Lung (tissue), 12 donors: ENCODE measurements around the gene NCOA1. TPM values are rescaled to one million over a fixed set of nuclear protein-coding genes. Genes with fewer than 3 reads are reported as not detected.

Experiments
- ATAC-seq: fragments of 200-7000 bp; cut with Tn5 transposase; one replicate; pipeline ENCODE4 v1.9.1; 2020; ENCODE audit warnings: moderate number of reproducible peaks; ENCODE audit not compliant: insufficient read depth, low FRiP score
- DNase-seq, 3 donors: peaks; one replicate each; pipeline ENCODE4 v3.0.0-alpha.2; 2013 to 2017
- H3K27ac ChIP-seq, 2 donors: one replicate each; pipeline ENCODE4 v1.5.1; 2013; ENCODE audit warnings: mild to moderate bottlenecking in 2 of 2, moderate library complexity in 2 of 2, control low read depth in 1 of 2, inconsistent platforms in 1 of 2, low read depth in 1 of 2, low read length in 1 of 2
- H3K27me3 ChIP-seq, 3 donors: one replicate each; pipeline ENCODE4 v1.5.1; 2013; ENCODE audit warnings: low read length in 2 of 3; ENCODE audit not compliant: control insufficient read depth in 3 of 3, insufficient read depth in 3 of 3
- H3K36me3 ChIP-seq, 4 donors: one replicate each; pipeline ENCODE4 v1.5.1; 2013; ENCODE audit warnings: low read length in 4 of 4, mild to moderate bottlenecking in 1 of 4, moderate library complexity in 1 of 4; ENCODE audit not compliant: control insufficient read depth in 4 of 4, insufficient read depth in 4 of 4
- H3K4me1 ChIP-seq, 5 donors: one replicate each; pipeline ENCODE4 v1.5.1; 2013; ENCODE audit warnings: low read length in 5 of 5, mild to moderate bottlenecking in 2 of 5, moderate library complexity in 1 of 5; ENCODE audit not compliant: control insufficient read depth in 5 of 5, insufficient read depth in 5 of 5
- H3K4me3 ChIP-seq: one replicate; pipeline ENCODE4 v1.5.1; 2013; ENCODE audit warnings: mild to moderate bottlenecking, control low read depth, moderate library complexity
- H3K9ac ChIP-seq, 2 donors: one replicate each; pipeline ENCODE4 v1.5.1; 2013; ENCODE audit warnings: low read length in 2 of 2, control low read depth in 1 of 2; ENCODE audit not compliant: insufficient read depth in 1 of 2
- H3K9me3 ChIP-seq, 4 donors: one replicate each; pipeline ENCODE4 v1.5.1; 2013; ENCODE audit warnings: low read length in 3 of 4, mild to moderate bottlenecking in 1 of 4, moderate library complexity in 1 of 4; ENCODE audit not compliant: control insufficient read depth in 4 of 4, insufficient read depth in 3 of 4
- WGBS, 2 donors: extraction: QIAGEN DNeasy Blood & Tissue Kit; methylation state at CpG; one replicate each; pipeline ENCODE4 v1.1.7; 2013; 5-methylcytosine and 5-hydroxymethylcytosine counted together
- polyA plus RNA-seq, 2 donors: library from polyadenylated mRNA; stranded (reverse); fragments of 200-250 nt; gene quantifications; one replicate each; pipeline ENCODE4 v1.2.1, GENCODE V29; 2013
- total RNA-seq, 2 donors: library from RNA; depleted of rRNA in 1 of 2; stranded (reverse); fragments of >200 nt in 1 of 2; gene quantifications; one replicate each; pipeline ENCODE4 v1.2.1, GENCODE V29; 2014 to 2021
- TF ChIP-seq, protein P1 (sequence below): IDR thresholded peaks from 2 replicates; pipeline ENCODE4 v1.5.1; 2012; ENCODE audit warnings: mild to moderate bottlenecking; ENCODE audit errors: control extremely low read depth, extremely low read depth
- donor health status: control.
- donor health status: control.
- donor health status: Bipolar disorder and iron deficiency.
- donor health status: healthy.
- donor health status: DM: yes; HTN: yes; CAD: no.

The NCOA1 gene
- total and polyA plus RNA-seq, 4 donors = 8.3 to 123 (median 27.3) TPM

DNA sequence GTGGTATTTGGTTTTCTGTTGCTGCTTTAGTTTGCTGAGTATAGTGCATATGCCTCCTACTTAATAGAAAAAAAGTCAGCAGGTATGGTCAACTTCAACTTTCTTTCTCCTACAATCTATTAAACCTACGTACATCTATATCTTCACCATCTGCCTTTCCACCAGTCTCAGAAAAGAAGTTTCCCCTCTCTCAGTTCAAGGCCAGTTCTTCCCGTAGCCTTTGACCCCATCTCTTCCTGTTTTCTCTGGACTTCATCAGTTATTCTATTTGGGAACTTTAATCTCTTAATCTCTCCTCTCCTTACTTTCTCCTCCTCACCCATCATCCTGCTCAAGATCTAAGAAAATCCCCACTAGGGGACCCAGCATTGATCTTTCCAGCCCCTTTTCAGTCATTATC is 296.5 kb downstream of the NCOA1 start:
- WGBS, 2 donors = 70 to 77% methylated on average over 2 of the region's 2 CpGs

DNA sequence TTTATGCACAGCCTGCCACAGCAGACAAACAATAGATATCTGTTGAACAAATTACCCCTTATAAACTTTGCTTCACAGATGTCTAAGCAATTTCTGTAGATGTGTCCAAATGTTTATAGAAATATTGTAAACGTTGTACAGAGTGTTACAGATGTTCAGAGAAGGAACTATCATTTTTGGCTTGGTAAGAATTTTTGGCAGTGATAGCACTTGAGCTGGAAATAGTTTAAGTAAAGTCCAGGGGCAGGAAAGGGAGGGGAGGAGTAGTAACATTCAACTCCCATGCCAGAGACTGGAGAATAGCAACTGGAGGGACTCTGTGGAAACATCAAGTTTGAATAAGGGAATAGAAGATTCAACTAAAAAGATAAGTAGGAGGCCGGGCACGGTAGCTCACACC is 297.8 kb downstream of the NCOA1 start:
- no peak overlapping the region for H3K27ac ChIP-seq
- no peak for ATAC-seq
- H3K36me3 ChIP-seq = no peaks in the 10 kb centered on the region
- no peak overlapping the region for H3K9ac ChIP-seq
- H3K27me3 ChIP-seq = no peaks in the 10 kb centered on the region
- WGBS, 2 donors = 65 to 67% methylated on average over 3 of the region's 3 CpGs
- DNase-seq = peak in 2 of 3 donors; percentile 58 to 59
- TF ChIP-seq, protein P1, sequence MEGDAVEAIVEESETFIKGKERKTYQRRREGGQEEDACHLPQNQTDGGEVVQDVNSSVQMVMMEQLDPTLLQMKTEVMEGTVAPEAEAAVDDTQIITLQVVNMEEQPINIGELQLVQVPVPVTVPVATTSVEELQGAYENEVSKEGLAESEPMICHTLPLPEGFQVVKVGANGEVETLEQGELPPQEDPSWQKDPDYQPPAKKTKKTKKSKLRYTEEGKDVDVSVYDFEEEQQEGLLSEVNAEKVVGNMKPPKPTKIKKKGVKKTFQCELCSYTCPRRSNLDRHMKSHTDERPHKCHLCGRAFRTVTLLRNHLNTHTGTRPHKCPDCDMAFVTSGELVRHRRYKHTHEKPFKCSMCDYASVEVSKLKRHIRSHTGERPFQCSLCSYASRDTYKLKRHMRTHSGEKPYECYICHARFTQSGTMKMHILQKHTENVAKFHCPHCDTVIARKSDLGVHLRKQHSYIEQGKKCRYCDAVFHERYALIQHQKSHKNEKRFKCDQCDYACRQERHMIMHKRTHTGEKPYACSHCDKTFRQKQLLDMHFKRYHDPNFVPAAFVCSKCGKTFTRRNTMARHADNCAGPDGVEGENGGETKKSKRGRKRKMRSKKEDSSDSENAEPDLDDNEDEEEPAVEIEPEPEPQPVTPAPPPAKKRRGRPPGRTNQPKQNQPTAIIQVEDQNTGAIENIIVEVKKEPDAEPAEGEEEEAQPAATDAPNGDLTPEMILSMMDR = no peak
- no peaks in the 10 kb centered on the region for H3K9me3 ChIP-seq
- no peak overlapping the region for H3K4me3 ChIP-seq
- peaks cover 0 to 14% (median 5%) of the 10 kb centered on the region in 5 donors for H3K4me1 ChIP-seq

More for the DNA sequence above, 296.5 kb downstream of the NCOA1 start:
- no peak for DNase-seq
- Histone ChIP-seq H3K4me1 (peaks cover 0 to 11% (median 3%) of the 10 kb centered on the region in 5 donors), H3K4me3 (no peak overlapping the region), H3K9ac (no peak overlapping the region), H3K36me3 (no peaks in the 10 kb centered on the region), H3K27me3 (no peaks in the 10 kb centered on the region), H3K9me3 (no peaks in the 10 kb centered on the region), H3K27ac (no peak overlapping the region)
- TF ChIP-seq, protein P1 = no peak
- ATAC-seq = no peak

DNA sequence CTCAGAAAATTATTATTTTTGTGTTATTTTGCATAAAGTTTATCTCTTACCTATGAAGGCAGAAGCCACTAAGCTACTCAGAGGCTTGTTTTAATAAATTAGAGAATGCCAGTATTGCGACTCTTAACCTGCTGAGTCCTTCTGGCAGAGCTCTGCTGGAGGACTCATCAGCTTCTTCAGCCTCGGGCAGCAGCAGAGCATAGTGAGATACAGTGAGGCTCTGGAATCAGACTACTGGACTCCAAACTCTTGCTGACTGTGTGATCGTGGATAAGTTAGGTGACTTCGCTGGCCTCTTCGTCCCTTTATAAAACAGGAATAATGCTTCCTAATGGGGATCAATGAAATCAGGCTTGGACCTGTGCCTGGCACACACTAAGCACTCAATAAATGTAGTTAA is 300.4 kb downstream of the NCOA1 start:
- no peak overlapping the region for H3K9ac ChIP-seq
- WGBS, 2 donors = 95 to 97% methylated on average over 5 of the region's 5 CpGs
- H3K36me3 ChIP-seq = no peaks in the 10 kb centered on the region
- TF ChIP-seq, protein P1 = no peak
- H3K27ac ChIP-seq = no peak overlapping the region
- peaks cover 0 to 29% (median 6%) of the 10 kb centered on the region in 5 donors for H3K4me1 ChIP-seq
- no peaks in the 10 kb centered on the region for H3K9me3 ChIP-seq
- ATAC-seq (no peak), DNase-seq (no peak)
- no peak overlapping the region for H3K4me3 ChIP-seq
- H3K27me3 ChIP-seq = no peaks in the 10 kb centered on the region

DNA sequence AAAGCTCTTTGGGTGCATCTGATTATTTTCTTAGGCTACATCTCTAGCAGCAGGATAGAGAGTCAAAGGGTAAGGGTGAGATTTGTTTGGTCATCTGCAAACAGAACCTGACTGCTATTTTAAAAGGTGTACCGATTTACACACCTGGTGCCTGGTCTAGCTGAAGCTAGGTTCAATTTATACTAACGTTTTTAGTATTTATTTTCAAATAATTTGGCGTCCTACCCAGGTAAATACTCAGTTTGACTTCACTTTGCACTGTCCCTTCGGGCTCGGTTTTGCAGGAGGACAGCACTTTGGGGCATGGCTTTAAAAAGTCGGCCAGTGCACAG is 301.5 kb downstream of the NCOA1 start:
- Histone ChIP-seq H3K36me3 (peaks cover 0 to 3% (median 0%) of the 10 kb centered on the region in 4 donors), H3K27ac (peak overlapping the region; percentile 93 to 97), H3K9me3 (no peaks in the 10 kb centered on the region), H3K4me1 (peaks cover 0 to 29% (median 6%) of the 10 kb centered on the region in 5 donors), H3K9ac (peak overlapping the region; percentile 69 to 73), H3K4me3 (peak overlapping the region; percentile 38), H3K27me3 (no peaks in the 10 kb centered on the region)
- TF ChIP-seq, protein P1 = no peak
- DNase-seq = peak in 2 of 3 donors; percentile 10 to 24
- no peak for ATAC-seq
- WGBS, 2 donors = 2% methylated on average over 6 of the region's 6 CpGs
